ENCODE data around the gene RHOBTB3. TPM values are rescaled to one million over a fixed set of nuclear protein-coding genes. Genes with fewer than 3 reads are reported as not detected.

The RHOBTB3 gene
- total and polyA plus RNA-seq, 2 experiments from 2014 or later, result 147 to 202 TPM

- DNase-seq, result peak; percentile 33
Observed at GRCh38 chr5:95759634-95760033, 28.5 kb downstream of the RHOBTB3 start.

DNA sequence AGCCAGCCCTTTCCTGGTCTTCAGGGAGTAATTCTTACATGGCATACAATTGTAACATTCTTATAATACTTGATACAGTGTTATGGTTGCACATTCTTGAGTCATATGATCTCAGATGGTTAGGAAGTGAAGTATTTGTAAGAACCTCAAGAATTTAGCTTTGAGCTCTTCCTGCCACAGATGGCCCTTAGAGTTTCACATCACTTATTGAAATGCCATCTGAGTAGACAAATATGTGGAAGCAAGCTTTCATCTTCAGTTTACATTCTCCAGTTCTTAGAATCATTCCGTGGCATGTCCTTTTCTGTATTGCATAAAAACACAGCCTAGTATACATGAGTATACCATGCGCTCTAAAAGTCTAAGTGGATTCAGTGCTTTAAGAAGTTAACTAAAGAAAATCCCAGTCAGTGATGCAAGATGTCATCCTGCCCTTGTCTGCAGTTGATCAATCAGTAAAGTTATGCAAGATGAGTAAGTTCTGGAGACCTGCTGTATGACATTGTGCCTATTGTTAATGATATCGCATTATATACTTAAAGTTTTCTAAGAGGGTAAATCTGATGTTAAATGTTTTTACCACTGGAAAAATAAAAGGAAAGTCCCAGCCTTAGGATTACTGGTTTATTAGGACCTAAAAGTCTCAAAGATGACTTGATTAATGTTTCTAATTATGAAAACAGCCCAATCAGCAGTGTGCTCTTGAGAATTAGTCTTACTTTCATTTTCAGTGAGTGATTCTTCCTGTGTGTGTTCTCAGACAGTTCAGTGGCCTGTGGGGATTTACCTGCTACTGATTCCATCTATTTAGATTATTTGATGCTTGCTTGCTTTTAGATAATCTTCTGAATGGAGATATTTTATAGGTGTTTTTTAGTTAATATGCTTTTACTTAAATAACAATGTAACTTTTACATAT is 29.4 kb downstream of the RHOBTB3 start:
- TF ChIP-seq EZH2phosphoT487 (IDR thresholded peaks at IDR 0.05; ENCODE audit: insufficient read depth, low read depth), result no peak
- TF ChIP-seq EZH2 (IDR thresholded peaks at IDR 0.05; ENCODE audit: insufficient read depth, poor library complexity, severe bottlenecking), result no peak
- Histone ChIP-seq H3K79me2 (ENCODE audit: insufficient read depth) (peaks cover 35% of the 10 kb centered on the region), H3K4me2 (ENCODE audit: unreplicated experiment) (peak overlapping the region; percentile 96), H3K27me3 (replicated peaks; ENCODE audit: insufficient read depth) (no peaks in the 10 kb centered on the region), H3K4me3 (peak overlapping the region; percentile 70), H3K27ac (peak overlapping the region; percentile 73), H3K9ac (peak overlapping the region; percentile 58), H3K9me2 (ENCODE audit: insufficient read depth) (no peaks in the 10 kb centered on the region), H3F3A (ENCODE audit: insufficient read depth) (peaks cover 68% of the 10 kb centered on the region), H2AFZ (no peak overlapping the region), H4K20me1 (ENCODE audit: insufficient read depth) (no peaks in the 10 kb centered on the region), H3K4me1 (ENCODE audit: insufficient read depth) (peaks cover 43% of the 10 kb centered on the region), H3K36me3 (ENCODE audit: low read depth) (peaks cover 45% of the 10 kb centered on the region), H3K9me3 (ENCODE audit: low read depth) (no peaks in the 10 kb centered on the region)
- in situ Hi-C loops (cut with MboI), result no loop called here
- DNase-seq, result peak; percentile 93
- 0 to 4% methylated on average over 3 of the region's 3 CpGs for WGBS, 2 experiments (ENCODE audit: low coverage in 1 of 2, low lambda C conversion rate in 2 of 2, missing lambda C conversion rate in 2 of 2)

More at GRCh38 chr5:95759634-95760033, 28.5 kb downstream of the RHOBTB3 start:
- H3K4me3 ChIP-seq, result peak overlapping the region; percentile 70
- H3K79me2 ChIP-seq (ENCODE audit: insufficient read depth), result peaks cover 41% of the 10 kb centered on the region
- peak overlapping the region; percentile 8; the same call in 1 of the 2 replicates for H3K9ac ChIP-seq
- peaks cover 72% of the 10 kb centered on the region for H3F3A ChIP-seq (ENCODE audit: insufficient read depth)
- no peak for TF ChIP-seq EZH2 (IDR thresholded peaks at IDR 0.05; ENCODE audit: insufficient read depth, poor library complexity, severe bottlenecking)
- no peak for TF ChIP-seq EZH2phosphoT487 (IDR thresholded peaks at IDR 0.05; ENCODE audit: insufficient read depth, low read depth)
- H3K27ac ChIP-seq, result peak overlapping the region; percentile 73
- H3K27me3 ChIP-seq (replicated peaks; ENCODE audit: insufficient read depth), result no peaks in the 10 kb centered on the region
- peaks cover 43% of the 10 kb centered on the region for H3K36me3 ChIP-seq (ENCODE audit: low read depth)
- no peaks in the 10 kb centered on the region for H4K20me1 ChIP-seq (ENCODE audit: insufficient read depth)
- peaks cover 43% of the 10 kb centered on the region for H3K4me1 ChIP-seq (ENCODE audit: insufficient read depth)
- H3K9me2 ChIP-seq (ENCODE audit: insufficient read depth), result no peaks in the 10 kb centered on the region
- no peaks in the 10 kb centered on the region for H3K9me3 ChIP-seq (ENCODE audit: low read depth)
- WGBS, 2 experiments (ENCODE audit: low coverage in 1 of 2, low lambda C conversion rate in 2 of 2, missing lambda C conversion rate in 2 of 2), result 5 to 14% methylated on average over 2 of the region's 2 CpGs
- no peak overlapping the region for H2AFZ ChIP-seq
- in situ Hi-C loops (cut with MboI), result no loop called here
- H3K4me2 ChIP-seq (ENCODE audit: unreplicated experiment), result peak overlapping the region; percentile 96

GRCh38 chr5:95761771-95762651 is 30.9 kb downstream of the RHOBTB3 start:
- TF ChIP-seq EZH2phosphoT487 (IDR thresholded peaks at IDR 0.05; ENCODE audit: insufficient read depth, low read depth), result no peak
- no peak for TF ChIP-seq EZH2 (IDR thresholded peaks at IDR 0.05; ENCODE audit: insufficient read depth, poor library complexity, severe bottlenecking)
- Histone ChIP-seq H3K36me3 (ENCODE audit: low read depth) (peaks cover 33% of the 10 kb centered on the region), H2AFZ (no peak overlapping the region), H3K9me3 (ENCODE audit: low read depth) (no peaks in the 10 kb centered on the region), H3K27ac (peak overlapping the region; percentile 73), H3K4me1 (ENCODE audit: insufficient read depth) (peaks cover 43% of the 10 kb centered on the region), H3K4me3 (0 out of 2 replicates have a peak overlapping the region, but pooled peaks have one; percentile 70), H3K9me2 (ENCODE audit: insufficient read depth) (no peaks in the 10 kb centered on the region), H4K20me1 (ENCODE audit: insufficient read depth) (no peaks in the 10 kb centered on the region), H3K79me2 (ENCODE audit: insufficient read depth) (peaks cover 20% of the 10 kb centered on the region), H3F3A (ENCODE audit: insufficient read depth) (peaks cover 56% of the 10 kb centered on the region), H3K4me2 (ENCODE audit: unreplicated experiment) (peak overlapping the region; percentile 96), H3K9ac (no peak overlapping the region), H3K27me3 (replicated peaks; ENCODE audit: insufficient read depth) (no peaks in the 10 kb centered on the region)
- 40 to 46% methylated on average over 1 of the region's 1 CpG for WGBS, 2 experiments (ENCODE audit: low coverage in 1 of 2, low lambda C conversion rate in 2 of 2, missing lambda C conversion rate in 2 of 2)
- in situ Hi-C loops (cut with MboI), result no loop called here
- peak; percentile 62 for DNase-seq

GRCh38 chr5:95762652-95763041 is 31.5 kb downstream of the RHOBTB3 start:
- peak overlapping the region; percentile 73 for H3K27ac ChIP-seq
- H3F3A ChIP-seq (ENCODE audit: insufficient read depth), result peaks cover 50% of the 10 kb centered on the region
- H4K20me1 ChIP-seq (ENCODE audit: insufficient read depth), result no peaks in the 10 kb centered on the region
- peaks cover 36% of the 10 kb centered on the region for H3K36me3 ChIP-seq (ENCODE audit: low read depth)
- H3K9me3 ChIP-seq (ENCODE audit: low read depth), result no peaks in the 10 kb centered on the region
- peak overlapping the region; percentile 96 for H3K4me2 ChIP-seq (ENCODE audit: unreplicated experiment)
- no peak overlapping the region for H2AFZ ChIP-seq
- 67 to 72% methylated on average over 5 of the region's 5 CpGs for WGBS, 2 experiments (ENCODE audit: low coverage in 1 of 2, low lambda C conversion rate in 2 of 2, missing lambda C conversion rate in 2 of 2)
- peaks cover 14% of the 10 kb centered on the region for H3K79me2 ChIP-seq (ENCODE audit: insufficient read depth)
- no peaks in the 10 kb centered on the region for H3K9me2 ChIP-seq (ENCODE audit: insufficient read depth)
- H3K4me3 ChIP-seq, result no peak overlapping the region
- no peaks in the 10 kb centered on the region for H3K27me3 ChIP-seq (replicated peaks; ENCODE audit: insufficient read depth)
- peaks cover 43% of the 10 kb centered on the region for H3K4me1 ChIP-seq (ENCODE audit: insufficient read depth)
- in situ Hi-C loops (cut with MboI), result no loop called here
- no peak for DNase-seq
- H3K9ac ChIP-seq, result no peak overlapping the region
- TF ChIP-seq EZH2 (IDR thresholded peaks at IDR 0.05; ENCODE audit: insufficient read depth, poor library complexity, severe bottlenecking) (no peak), EZH2phosphoT487 (IDR thresholded peaks at IDR 0.05; ENCODE audit: insufficient read depth, low read depth) (no peak)
